Measurements from ENCODE around the gene F2RL2. TPM values are rescaled to one million over a fixed set of nuclear protein-coding genes. Genes with fewer than 3 reads are reported as not detected.

The F2RL2 gene
- 0.16 and 0.50 TPM in 2 replicates for total RNA-seq

GRCh38 chr5:76622973-76623596, at the start of gene F2RL2:
Gene F2RL2 (minus strand): TSS chr5:76623403. CDS start chr5:76623230, 173 bp downstream.

Other genes starting within 250 kb of the F2RL2 start
- 0.65 and 1.1 TPM in 2 replicates for gene IQGAP2, start 220.1 kb downstream of the F2RL2 start, total RNA-seq
- 85.2 and 222 TPM in 2 replicates for gene F2R, start 92.7 kb upstream of the F2RL2 start, total RNA-seq
- 7.6 and 111 TPM in 2 replicates for gene F2RL1, start 195.6 kb upstream of the F2RL2 start, total RNA-seq
- gene S100Z, start 226.6 kb upstream of the F2RL2 start, total RNA-seq: not detected in 2 replicates